ENCODE data around the gene CCL15. TPM values are rescaled to one million over a fixed set of nuclear protein-coding genes. Genes with fewer than 3 reads are reported as not detected.
A peak's percentile ranks its signal among the peaks of the same experiment; 100 is the strongest.

The CCL15 gene
- total RNA-seq, 1 donor from 2014 or later = not detected

GRCh38 chr17:35982409-35983191 is 18.8 kb downstream of the CCL15 start:
- no peak overlapping the region for H3K27ac Mint-ChIP-seq (ENCODE audit: unreplicated experiment)
- TF ChIP-seq CTCF (IDR thresholded peaks at IDR 0.05) = no peak
- no peaks in the 10 kb centered on the region for H3K27me3 Mint-ChIP-seq (ENCODE audit: unreplicated experiment)
- peak; percentile 62 for DNase-seq (ENCODE audit: extremely low spot score, unreplicated experiment)
- H3K4me3 Mint-ChIP-seq (ENCODE audit: unreplicated experiment) = no peak overlapping the region
- no peaks in the 10 kb centered on the region for H3K9me3 Mint-ChIP-seq (ENCODE audit: unreplicated experiment)
- no peaks in the 10 kb centered on the region for H3K36me3 Mint-ChIP-seq (ENCODE audit: unreplicated experiment)
- H3K4me1 Mint-ChIP-seq (ENCODE audit: unreplicated experiment) = no peaks in the 10 kb centered on the region

GRCh38 chr17:35981908-35982330 is 19.4 kb downstream of the CCL15 start:
- no peaks in the 10 kb centered on the region for H3K36me3 Mint-ChIP-seq (ENCODE audit: unreplicated experiment)
- H3K27ac Mint-ChIP-seq (ENCODE audit: unreplicated experiment) = no peak overlapping the region
- H3K4me3 Mint-ChIP-seq (ENCODE audit: unreplicated experiment) = no peak overlapping the region
- no peaks in the 10 kb centered on the region for H3K4me1 Mint-ChIP-seq (ENCODE audit: unreplicated experiment)
- peak; percentile 66 for DNase-seq (ENCODE audit: extremely low spot score, unreplicated experiment)
- no peak for TF ChIP-seq CTCF (IDR thresholded peaks at IDR 0.05)
- H3K9me3 Mint-ChIP-seq (ENCODE audit: unreplicated experiment) = no peaks in the 10 kb centered on the region
- H3K27me3 Mint-ChIP-seq (ENCODE audit: unreplicated experiment) = no peaks in the 10 kb centered on the region

- no peak for DNase-seq (ENCODE audit: extremely low spot score, unreplicated experiment)
- Mint-ChIP-seq H3K27ac (ENCODE audit: unreplicated experiment) (no peak within 1 kb of the TSS), H3K4me3 (ENCODE audit: unreplicated experiment) (no peak within 1 kb of the TSS), H3K36me3 (ENCODE audit: unreplicated experiment) (no peaks in the 10 kb centered on the region), H3K4me1 (ENCODE audit: unreplicated experiment) (no peaks in the 10 kb centered on the region), H3K27me3 (ENCODE audit: unreplicated experiment) (peaks cover 3% of the 10 kb centered on the region), H3K9me3 (ENCODE audit: unreplicated experiment) (no peaks in the 10 kb centered on the region)
- no peak for TF ChIP-seq CTCF (IDR thresholded peaks at IDR 0.05)
These were observed 20.1 kb downstream of the CCL15 start, which contains the start of gene CCL16 for GRCh38 chr17:35981246-35981645. CCL16 (minus strand) TSS chr17:35981497; CDS start chr17:35981420, 77 bp downstream.

- no peaks in the 10 kb centered on the region for H3K36me3 Mint-ChIP-seq (ENCODE audit: unreplicated experiment)
- peaks cover 3% of the 10 kb centered on the region for H3K4me1 Mint-ChIP-seq (ENCODE audit: unreplicated experiment)
- no peak overlapping the region for H3K27ac Mint-ChIP-seq (ENCODE audit: unreplicated experiment)
- no peak for TF ChIP-seq CTCF (IDR thresholded peaks at IDR 0.05)
- H3K4me3 Mint-ChIP-seq (ENCODE audit: unreplicated experiment) = no peak overlapping the region
- H3K9me3 Mint-ChIP-seq (ENCODE audit: unreplicated experiment) = no peaks in the 10 kb centered on the region
- no peak for DNase-seq (ENCODE audit: extremely low spot score, unreplicated experiment)
- H3K27me3 Mint-ChIP-seq (ENCODE audit: unreplicated experiment) = peaks cover 5% of the 10 kb centered on the region
These were observed 23.0 kb downstream of the CCL15 start for GRCh38 chr17:35978346-35978745.

- H3K4me3 Mint-ChIP-seq (ENCODE audit: unreplicated experiment) = no peak overlapping the region
- peaks cover 5% of the 10 kb centered on the region for H3K27me3 Mint-ChIP-seq (ENCODE audit: unreplicated experiment)
- no peaks in the 10 kb centered on the region for H3K9me3 Mint-ChIP-seq (ENCODE audit: unreplicated experiment)
- no peaks in the 10 kb centered on the region for H3K36me3 Mint-ChIP-seq (ENCODE audit: unreplicated experiment)
- peaks cover 3% of the 10 kb centered on the region for H3K4me1 Mint-ChIP-seq (ENCODE audit: unreplicated experiment)
- no peak overlapping the region for H3K27ac Mint-ChIP-seq (ENCODE audit: unreplicated experiment)
- TF ChIP-seq CTCF (IDR thresholded peaks at IDR 0.05) = no peak
- DNase-seq (ENCODE audit: extremely low spot score, unreplicated experiment) = no peak
These were observed 23.8 kb downstream of the CCL15 start for GRCh38 chr17:35977509-35977908.
